Body of pancreas (tissue), 4 donors: Measurements from ENCODE around the gene CDH22. TPM values are rescaled to one million over a fixed set of nuclear protein-coding genes. Genes with fewer than 3 reads are reported as not detected.

Experiments used
- ATAC-seq: fragments of 150-250 bp; one replicate; pipeline ENCODE4 v1.9.1; 2016
- DNase-seq, 4 donors: peaks; one replicate each; pipeline ENCODE4 v3.0.0-alpha.2; 2019
- H3K27ac ChIP-seq, 4 donors: fragments of 200-600 bp; sonication (generic); 1 replicate in 3 of 4; 2 replicates in 1 of 4; pipeline versions ENCODE4 v1.5.1 to v1.6.1; 2016 to 2019; ENCODE audit warnings: mild to moderate bottlenecking in 1 of 4, mixed read lengths in 1 of 4, moderate library complexity in 1 of 4
- H3K27me3 ChIP-seq, 2 donors: fragments of 200-600 bp; sonication (generic); one replicate each; pipeline ENCODE4 v1.6.0; 2016; ENCODE audit warnings: mild to moderate bottlenecking in 1 of 2
- H3K36me3 ChIP-seq, 2 donors: fragments of 200-600 bp; sonication (generic); replicated peaks in 1 of 2; 2 replicates each; pipeline ENCODE4 v1.5.1; 2016; ENCODE audit warnings: low read depth in 2 of 2; ENCODE audit not compliant: insufficient read depth in 1 of 2
- H3K4me1 ChIP-seq: fragments of 200-600 bp; sonication (generic); one replicate; pipeline ENCODE4 v1.6.0; 2016
- H3K4me3 ChIP-seq, 2 donors: fragments of 200-600 bp; sonication (generic); 1 replicate in 1 of 2; 2 replicates in 1 of 2; pipeline ENCODE4 v1.5.1; 2016 to 2019
- H3K9me3 ChIP-seq, 3 donors: fragments of 200-600 bp; sonication (generic); 1 replicate in 2 of 3; 2 replicates in 1 of 3; pipeline ENCODE4 v1.5.1; 2016
- POLR2A ChIP-seq, 3 donors: fragments of 450-650 bp; IDR thresholded peaks; one replicate each; pipeline ENCODE4 v1.6.1; 2016; ENCODE audit warnings: antibody characterized with exemption in 3 of 3, mild to moderate bottlenecking in 2 of 3
- whole genome bisulfite sequencing, 2 donors: methylation state at CpG; one replicate each; pipeline ENCODE4 v1.1.5; 2017; 5-methylcytosine and 5-hydroxymethylcytosine counted together
- intact Hi-C: fragments of 100-400 bp; cut with DNase I; formaldehyde crosslinking; loops from one replicate; pipeline ENCODE4 v1.15.1; 2023
- total RNA-seq, 2 donors: library from RNA; depleted of rRNA; stranded (reverse); fragments of >200 nt; gene quantifications; one replicate each; pipeline ENCODE4 v1.1.0, GENCODE V29; 2016
- TF ChIP-seq, protein P1 (sequence below), 7 experiments: fragments of 450-650 bp in 4 of 7; fragments of 200-600 bp in 3 of 7; sonication (generic) in 3 of 7; IDR thresholded peaks; one replicate each; pipeline ENCODE4 v1.5.1; 2016 to 2019; ENCODE audit warnings: antibody characterized with exemption in 7 of 7

The CDH22 gene
- total RNA-seq, 2 donors from 2014 or later, result 1.3 to 2.1 TPM

DNA sequence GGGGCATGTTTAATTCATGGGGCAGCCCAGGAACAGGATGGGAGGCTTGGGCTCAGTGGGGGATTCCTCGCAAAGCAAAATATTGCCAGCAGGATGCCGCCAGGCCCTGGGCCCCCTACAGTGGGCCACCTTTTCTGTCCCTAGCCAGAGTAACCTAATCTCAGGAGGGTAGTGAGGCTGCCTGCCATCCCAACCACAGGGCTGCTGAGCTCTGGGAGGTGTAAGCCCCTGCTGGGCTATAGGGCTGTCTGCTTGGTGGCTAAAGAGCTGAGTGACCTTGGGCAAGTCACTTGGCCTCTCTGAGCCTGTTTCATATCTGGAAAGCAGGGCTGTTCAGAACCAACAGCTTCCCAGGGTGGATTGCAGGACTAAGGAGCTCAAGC is 35.7 kb upstream of the CDH22 start:
- H3K9me3 ChIP-seq, result no peaks in the 10 kb centered on the region
- H3K4me3 ChIP-seq, result no peak overlapping the region
- H3K4me1 ChIP-seq, result peaks cover 17% of the 10 kb centered on the region
- H3K27me3 ChIP-seq, result peaks cover 0 to 7% of the 10 kb centered on the region in 2 donors
- TF ChIP-seq POLR2A (IDR thresholded peaks at IDR 0.05), result no peak
- intact Hi-C loops, result no loop called here
- 41 to 50% methylated on average over 2 of the region's 2 CpGs for whole genome bisulfite sequencing, 2 donors
- ATAC-seq, result no peak
- no peak overlapping the region for H3K27ac ChIP-seq
- H3K36me3 ChIP-seq, result no peaks in the 10 kb centered on the region
- no peak for DNase-seq

- no peak overlapping the region for H3K27ac ChIP-seq
- peaks cover 13% of the 10 kb centered on the region for H3K4me1 ChIP-seq
- no peaks in the 10 kb centered on the region for H3K36me3 ChIP-seq
- intact Hi-C loops, result no loop called here
- DNase-seq (no peak), ATAC-seq (peak; percentile 16)
- TF ChIP-seq, protein P1, sequence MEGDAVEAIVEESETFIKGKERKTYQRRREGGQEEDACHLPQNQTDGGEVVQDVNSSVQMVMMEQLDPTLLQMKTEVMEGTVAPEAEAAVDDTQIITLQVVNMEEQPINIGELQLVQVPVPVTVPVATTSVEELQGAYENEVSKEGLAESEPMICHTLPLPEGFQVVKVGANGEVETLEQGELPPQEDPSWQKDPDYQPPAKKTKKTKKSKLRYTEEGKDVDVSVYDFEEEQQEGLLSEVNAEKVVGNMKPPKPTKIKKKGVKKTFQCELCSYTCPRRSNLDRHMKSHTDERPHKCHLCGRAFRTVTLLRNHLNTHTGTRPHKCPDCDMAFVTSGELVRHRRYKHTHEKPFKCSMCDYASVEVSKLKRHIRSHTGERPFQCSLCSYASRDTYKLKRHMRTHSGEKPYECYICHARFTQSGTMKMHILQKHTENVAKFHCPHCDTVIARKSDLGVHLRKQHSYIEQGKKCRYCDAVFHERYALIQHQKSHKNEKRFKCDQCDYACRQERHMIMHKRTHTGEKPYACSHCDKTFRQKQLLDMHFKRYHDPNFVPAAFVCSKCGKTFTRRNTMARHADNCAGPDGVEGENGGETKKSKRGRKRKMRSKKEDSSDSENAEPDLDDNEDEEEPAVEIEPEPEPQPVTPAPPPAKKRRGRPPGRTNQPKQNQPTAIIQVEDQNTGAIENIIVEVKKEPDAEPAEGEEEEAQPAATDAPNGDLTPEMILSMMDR (IDR thresholded peaks at IDR 0.05), result no peak
- TF ChIP-seq POLR2A (IDR thresholded peaks at IDR 0.05), result no peak
- 7 to 13% methylated on average over 12 to 17 of the region's 17 CpGs for WGBS, 2 donors
- peaks cover 0 to 7% of the 10 kb centered on the region in 2 donors for H3K27me3 ChIP-seq
- no peak overlapping the region for H3K4me3 ChIP-seq
- no peaks in the 10 kb centered on the region for H3K9me3 ChIP-seq
These were observed 35.2 kb upstream of the CDH22 start for GRCh38 chr20:46343348-46343974.

DNA sequence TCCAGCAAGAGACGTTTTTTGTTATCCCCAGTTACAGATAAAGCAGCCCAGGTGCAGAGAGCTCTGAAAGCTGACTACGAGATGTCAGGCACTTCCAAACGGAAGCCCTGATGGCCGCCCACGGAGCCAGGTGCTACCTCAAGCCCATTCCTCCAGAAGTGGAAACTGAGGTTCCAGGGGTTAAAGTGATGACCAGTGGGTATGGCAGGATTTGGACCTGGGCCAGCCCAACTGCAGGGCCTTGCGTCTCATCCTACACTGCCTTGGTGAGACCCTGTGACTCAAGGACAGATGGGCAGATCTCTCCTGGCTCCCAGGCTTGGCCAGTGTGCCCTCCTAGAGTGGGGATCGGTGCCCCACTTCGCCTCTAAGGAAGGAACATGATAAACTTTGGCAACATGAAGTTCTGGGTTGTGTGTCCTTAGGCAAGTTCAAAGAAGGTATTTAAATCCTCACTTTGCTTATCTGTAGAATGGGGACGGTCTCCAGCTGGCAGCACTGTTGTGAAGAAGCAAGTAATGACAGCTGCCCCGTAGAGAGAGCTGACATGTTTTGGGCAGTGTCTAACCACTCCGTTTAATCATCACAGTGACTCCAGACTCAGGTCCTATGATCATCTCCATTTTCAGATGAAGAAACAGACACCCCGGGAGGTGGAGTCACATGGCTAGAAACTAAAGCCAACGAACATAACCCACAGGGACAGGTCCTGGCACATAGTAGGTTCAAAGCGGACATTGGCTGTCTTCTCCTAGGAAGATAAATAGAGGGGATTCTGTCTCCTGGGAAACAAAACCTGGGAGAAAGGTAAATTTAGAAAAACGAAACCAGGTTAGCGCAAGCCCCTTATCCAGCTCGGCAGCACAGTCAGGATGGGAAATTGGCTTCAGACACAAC is 34.4 kb upstream of the CDH22 start:
- no peak overlapping the region for H3K27ac ChIP-seq
- WGBS, 2 donors, result 31 to 33% methylated on average over 12 to 17 of the region's 17 CpGs
- intact Hi-C loops, result no loop called here
- ATAC-seq (peak; percentile 21), DNase-seq (no peak)
- H3K9me3 ChIP-seq, result no peaks in the 10 kb centered on the region
- no peaks in the 10 kb centered on the region for H3K36me3 ChIP-seq
- peaks cover 13% of the 10 kb centered on the region for H3K4me1 ChIP-seq
- TF ChIP-seq, protein P1 (IDR thresholded peaks at IDR 0.05), result no peak
- no peak for TF ChIP-seq POLR2A (IDR thresholded peaks at IDR 0.05)
- H3K4me3 ChIP-seq, result no peak overlapping the region
- H3K27me3 ChIP-seq, result peaks cover 0 to 7% of the 10 kb centered on the region in 2 donors

- DNase-seq (no peak), ATAC-seq (no peak)
- TF ChIP-seq, protein P1 (IDR thresholded peaks at IDR 0.05), result no peak
- no peak for TF ChIP-seq POLR2A (IDR thresholded peaks at IDR 0.05)
- WGBS, 2 donors, result 37% methylated on average over 6 to 9 of the region's 9 CpGs
- Histone ChIP-seq H3K9me3 (no peaks in the 10 kb centered on the region), H3K4me3 (no peak overlapping the region), H3K27ac (no peak overlapping the region), H3K36me3 (no peaks in the 10 kb centered on the region), H3K4me1 (peaks cover 13% of the 10 kb centered on the region), H3K27me3 (peaks cover 0 to 7% of the 10 kb centered on the region in 2 donors)
- intact Hi-C loops, result no loop called here
These were observed 33.7 kb upstream of the CDH22 start for GRCh38 chr20:46342010-46342378.
